CMK (cell line): ENCODE measurements around the gene PHC2.

Source experiments
- DNase-seq: peaks from one replicate; pipeline ENCODE4 v3.0.0-alpha.2; 2010; ENCODE audit warnings: low read depth

Gene PHC2

GRCh38 chr1:33289858-33290154 is 141.1 kb downstream of the PHC2 start:
- DNase-seq = no peak

- DNase-seq = no peak
Observed at GRCh38 chr1:33288976-33289857, 141.7 kb downstream of the PHC2 start.

GRCh38 chr1:33287317-33287716 is 143.6 kb downstream of the PHC2 start:
- no peak for DNase-seq

- no peak for DNase-seq
Observed at GRCh38 chr1:33286451-33287185, 144.3 kb downstream of the PHC2 start.

GRCh38 chr1:33284049-33284448 is 146.8 kb downstream of the PHC2 start:
- DNase-seq = no peak

GRCh38 chr1:33282791-33283190 is 148.1 kb downstream of the PHC2 start:
- no peak for DNase-seq

GRCh38 chr1:33281554-33282303 is 149.2 kb downstream of the PHC2 start:
- no peak for DNase-seq

- no peak for DNase-seq
Observed at GRCh38 chr1:33280091-33280661, 150.7 kb downstream of the PHC2 start.

- no peak for DNase-seq
Observed at GRCh38 chr1:33277488-33278084, 153.3 kb downstream of the PHC2 start.

GRCh38 chr1:33276573-33277298 is 154.2 kb downstream of the PHC2 start:
- DNase-seq = no peak

- DNase-seq = no peak
Observed at GRCh38 chr1:33275706-33276572, 155.0 kb downstream of the PHC2 start.

- peak; percentile 98 for DNase-seq
Observed at GRCh38 chr1:33275195-33275594, 155.7 kb downstream of the PHC2 start.

- DNase-seq = no peak
Observed at GRCh38 chr1:33274446-33274845, 156.4 kb downstream of the PHC2 start.

GRCh38 chr1:33273961-33274371 is 156.9 kb downstream of the PHC2 start:
- no peak for DNase-seq
